COR-L47 (cell line): ENCODE data around the gene TENT4A.

Source experiments
- DNase-seq: peaks from one replicate; lab custom pipeline; 2025; lab: John Stamatoyannopoulos, UW

Gene TENT4A

GRCh38 chr5:6700685-6701355 is 12.4 kb upstream of the TENT4A start:
- no peak for DNase-seq

GRCh38 chr5:6701491-6701890 is 11.7 kb upstream of the TENT4A start:
- no peak for DNase-seq

GRCh38 chr5:6702633-6703032 is 10.6 kb upstream of the TENT4A start:
- no peak for DNase-seq

- no peak for DNase-seq
Observed at GRCh38 chr5:6703806-6704205, 9.4 kb upstream of the TENT4A start.

GRCh38 chr5:6704361-6704851 is 8.8 kb upstream of the TENT4A start:
- no peak for DNase-seq

- no peak for DNase-seq
Observed at GRCh38 chr5:6705088-6705487, 8.1 kb upstream of the TENT4A start.

GRCh38 chr5:6705959-6706358 is 7.3 kb upstream of the TENT4A start:
- no peak for DNase-seq

GRCh38 chr5:6707852-6708251 is 5.4 kb upstream of the TENT4A start:
- DNase-seq, result no peak

GRCh38 chr5:6708814-6709213 is 4.4 kb upstream of the TENT4A start:
- DNase-seq, result no peak

- no peak for DNase-seq
Observed at GRCh38 chr5:6710070-6710469, 3.2 kb upstream of the TENT4A start.

- DNase-seq, result no peak
Observed at GRCh38 chr5:6710551-6711318, 2.5 kb upstream of the TENT4A start.

GRCh38 chr5:6711409-6712141 is 1.7 kb upstream of the TENT4A start:
- DNase-seq, result no peak

- DNase-seq, result peak; percentile 26
Observed at GRCh38 chr5:6712142-6712576, 1.1 kb upstream of the TENT4A start.

GRCh38 chr5:6712577-6713273 is 507 bp upstream of the TENT4A start:
- peak; percentile 94 for DNase-seq

- DNase-seq, result no peak
Observed at GRCh38 chr5:6714226-6715041, 1.2 kb downstream of the TENT4A start.

GRCh38 chr5:6715271-6715670 is 2.0 kb downstream of the TENT4A start:
- DNase-seq, result no peak

- DNase-seq, result no peak
Observed at GRCh38 chr5:6715758-6716628, 2.8 kb downstream of the TENT4A start.

GRCh38 chr5:6716629-6717149 is 3.5 kb downstream of the TENT4A start:
- no peak for DNase-seq

GRCh38 chr5:6717247-6717646 is 4.0 kb downstream of the TENT4A start:
- no peak for DNase-seq

GRCh38 chr5:6717687-6718086 is 4.5 kb downstream of the TENT4A start:
- DNase-seq, result no peak
